Activated T-cell treated with anti-CD3 and anti-CD28 coated beads for 48 hours (primary cell): ENCODE results near the gene PTPRT.

Source experiments
- DNase-seq: peaks from one replicate; pipeline ENCODE4 v3.0.0-alpha.2; 2020; ENCODE audit warnings: low read depth

The PTPRT gene

GRCh38 chr20:43119720-43120119 is 70.0 kb downstream of the PTPRT start:
- no peak for DNase-seq

- DNase-seq, result no peak
Measured at GRCh38 chr20:43102394-43102793, 87.3 kb downstream of the PTPRT start.

- no peak for DNase-seq
Measured at GRCh38 chr20:43096931-43097260, 92.8 kb downstream of the PTPRT start.

- DNase-seq, result no peak
Measured at GRCh38 chr20:43096126-43096930, 93.4 kb downstream of the PTPRT start.

- no peak for DNase-seq
Measured at GRCh38 chr20:43095034-43095433, 94.7 kb downstream of the PTPRT start.

GRCh38 chr20:43092386-43093088 is 97.2 kb downstream of the PTPRT start:
- DNase-seq, result no peak

GRCh38 chr20:43068482-43068881 is 121.2 kb downstream of the PTPRT start:
- DNase-seq, result no peak

- DNase-seq, result no peak
Measured at GRCh38 chr20:43066125-43066524, 123.6 kb downstream of the PTPRT start.

- no peak for DNase-seq
Measured at GRCh38 chr20:43065299-43065698, 124.4 kb downstream of the PTPRT start.

GRCh38 chr20:43058077-43058476 is 131.6 kb downstream of the PTPRT start:
- no peak for DNase-seq

- DNase-seq, result no peak
Measured at GRCh38 chr20:43057317-43057716, 132.4 kb downstream of the PTPRT start.

- DNase-seq, result no peak
Measured at GRCh38 chr20:43055181-43055884, 134.4 kb downstream of the PTPRT start.

GRCh38 chr20:43052532-43052931 is 137.2 kb downstream of the PTPRT start:
- DNase-seq, result no peak

GRCh38 chr20:43046966-43047365 is 142.7 kb downstream of the PTPRT start:
- DNase-seq, result no peak

GRCh38 chr20:43043887-43044286 is 145.8 kb downstream of the PTPRT start:
- no peak for DNase-seq

- DNase-seq, result no peak
Measured at GRCh38 chr20:43040427-43040826, 149.3 kb downstream of the PTPRT start.

GRCh38 chr20:43037605-43038309 is 151.9 kb downstream of the PTPRT start:
- no peak for DNase-seq

- no peak for DNase-seq
Measured at GRCh38 chr20:43034981-43035724, 154.6 kb downstream of the PTPRT start.

GRCh38 chr20:43032459-43032858 is 157.2 kb downstream of the PTPRT start:
- no peak for DNase-seq

GRCh38 chr20:43029176-43029575 is 160.5 kb downstream of the PTPRT start:
- DNase-seq, result no peak

- DNase-seq, result no peak
Measured at GRCh38 chr20:43028470-43028869, 161.2 kb downstream of the PTPRT start.

GRCh38 chr20:43023836-43024235 is 165.9 kb downstream of the PTPRT start:
- DNase-seq, result no peak
